WI38 (cell line): ENCODE results near the gene TMEM229B.

Experiments
- H3K4me3 ChIP-seq: 2 replicates; pipeline ENCODE4 v1.5.1; 2011; ENCODE audit warnings: low read depth, mild to moderate bottlenecking, control low read depth, low read length
- CTCF ChIP-seq: IDR thresholded peaks from 2 replicates; pipeline ENCODE4 v1.5.1; 2012; ENCODE audit warnings: low read depth, mild to moderate bottlenecking, control low read depth, low read length

Gene TMEM229B

GRCh38 chr14:67432050-67432564 is 56.4 kb downstream of the TMEM229B start:
- TF ChIP-seq CTCF: no peak
- H3K4me3 ChIP-seq: no peak overlapping the region

GRCh38 chr14:67429510-67430205 is 58.9 kb downstream of the TMEM229B start:
- no peak overlapping the region for H3K4me3 ChIP-seq

DNA sequence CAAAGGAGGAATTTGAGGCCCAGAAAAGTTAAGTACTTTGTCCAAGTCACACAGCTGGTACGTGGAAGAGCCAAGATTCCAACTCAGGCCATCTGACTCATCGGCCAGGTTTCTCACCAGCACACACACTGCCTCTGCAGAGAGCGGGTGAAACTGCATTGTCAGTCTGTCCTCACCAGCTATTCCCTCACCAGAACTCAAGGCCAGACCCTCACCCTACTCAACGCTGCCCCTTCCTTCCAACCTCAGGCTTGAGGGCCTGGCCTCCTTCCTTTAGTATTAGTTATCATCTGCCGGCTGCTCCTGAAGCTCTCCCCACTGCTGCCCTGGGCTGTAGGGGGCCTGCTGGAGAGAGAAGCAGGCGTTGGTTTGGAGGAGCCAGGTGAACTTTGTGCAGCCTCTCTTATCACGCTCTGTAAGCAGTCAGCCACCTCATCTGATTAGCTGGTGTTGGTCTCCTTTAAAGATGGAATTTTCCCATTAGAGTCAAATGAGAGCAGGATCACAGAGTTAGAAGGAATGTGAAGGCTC is 60.0 kb downstream of the TMEM229B start:
- TF ChIP-seq CTCF: no peak
- H3K4me3 ChIP-seq: no peak overlapping the region

More at GRCh38 chr14:67429510-67430205, 58.9 kb downstream of the TMEM229B start:
- no peak for TF ChIP-seq CTCF

- no peak overlapping the region for H3K4me3 ChIP-seq
- TF ChIP-seq CTCF: peak; percentile 79
Measured at GRCh38 chr14:67426983-67427606, 61.4 kb downstream of the TMEM229B start.

- TF ChIP-seq CTCF: no peak
- no peak overlapping the region for H3K4me3 ChIP-seq
Measured at GRCh38 chr14:67426161-67426560, 62.4 kb downstream of the TMEM229B start.

GRCh38 chr14:67425608-67426007 is 62.9 kb downstream of the TMEM229B start:
- H3K4me3 ChIP-seq: no peak overlapping the region
- no peak for TF ChIP-seq CTCF

DNA sequence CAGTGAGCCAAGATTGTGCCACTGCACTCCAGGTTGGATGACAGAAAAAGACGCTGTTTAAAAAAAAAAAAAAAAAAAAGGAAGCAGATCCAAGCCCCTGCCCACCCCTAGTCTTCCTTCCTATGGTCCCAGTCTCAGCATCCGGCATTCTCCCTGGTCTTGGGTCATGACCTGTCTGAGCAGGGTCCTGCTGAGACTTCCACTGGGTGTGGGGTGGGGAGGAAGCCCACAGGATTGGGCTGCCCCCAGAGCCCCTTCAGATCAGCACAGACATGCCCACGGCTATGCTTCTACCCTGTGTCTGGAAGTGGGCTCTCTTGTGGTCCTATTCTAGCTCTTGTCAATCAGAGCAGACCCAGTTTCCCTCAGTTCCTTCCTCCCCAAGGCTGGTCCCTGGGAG is 64.0 kb downstream of the TMEM229B start:
- H3K4me3 ChIP-seq: no peak overlapping the region
- TF ChIP-seq CTCF: no peak
